HepG2 (cell line): ENCODE results near the gene BICDL1. TPM values are rescaled to one million over a fixed set of nuclear protein-coding genes. Genes with fewer than 3 reads are reported as not detected.
A peak's percentile ranks its signal among the peaks of the same experiment; 100 is the strongest.

Experiments used
- ATAC-seq: fragments of 200-7000 bp; cut with Tn5 transposase; 3 replicates; pipeline ENCODE4 v1.9.1; 2020; ENCODE audit warnings: mild to moderate bottlenecking, moderate library complexity
- BruUV-seq: library from RNA; stranded (reverse); fragments of 400-500 nt; replicated peaks from 2 replicates; lab custom pipeline; 2021; lab: Mats Ljungman, UMichigan
- CTCF ChIA-PET: fragments of 300-600 bp; formaldehyde crosslinking; extraction: SDS; loops from one replicate; lab custom pipeline; 2021; ENCODE audit warnings: low total read pairs, inconsistent platforms, low intra/inter-chr PET ratio; lab: Yijun Ruan, JAX
- POLR2A ChIA-PET: fragments of 350-600 bp; sonication (Branson Sonifier 250); formaldehyde crosslinking; loops from one replicate; lab custom pipeline; 2020; ENCODE audit warnings: antibody characterized with exemption, inconsistent platforms; lab: Yijun Ruan, JAX
- DNase-seq: peaks from one replicate; pipeline ENCODE4 v3.0.0-alpha.2; 2015; ENCODE audit warnings: low spot score
- FAIRE-seq: peaks from 3 replicates; lab custom pipeline; 2011; peaks lifted over from hg19 to GRCh38; lab: Jason Lieb, UNC
- H2AFZ ChIP-seq: one replicate; pipeline ENCODE4 v1.6.1; 2011; ENCODE audit warnings: low read length, inconsistent platforms
- H3K27ac ChIP-seq: fragments of 300-600 bp; 3 replicates; pipeline ENCODE4 v1.8.0; 2011; ENCODE audit warnings: mixed run types, mild to moderate bottlenecking, mixed read lengths, low read length, inconsistent platforms; ENCODE audit not compliant: insufficient read depth; ENCODE audit errors: extremely low read length
- H3K27me3 ChIP-seq, 2 experiments: fragments of 200-600 bp in 1 of 2; 2 replicates in 1 of 2; 3 replicates in 1 of 2; pipeline versions ENCODE4 v1.6.0 to v1.8.0; 2011; ENCODE audit warnings: low read length in 2 of 2, mild to moderate bottlenecking in 2 of 2, moderate library complexity in 2 of 2, inconsistent platforms in 1 of 2; ENCODE audit not compliant: insufficient read depth in 2 of 2, control insufficient read depth in 1 of 2
- H3K36me3 ChIP-seq, 2 experiments: fragments of 200-600 bp in 1 of 2; replicated peaks in 1 of 2; 2 replicates in 1 of 2; 3 replicates in 1 of 2; pipeline versions ENCODE4 v1.5.1 to v1.8.0; 2011; ENCODE audit warnings: low read length in 2 of 2, inconsistent platforms in 1 of 2; ENCODE audit not compliant: insufficient read depth in 2 of 2, control insufficient read depth in 1 of 2
- H3K4me1 ChIP-seq: 2 replicates; pipeline ENCODE4 v1.5.1; 2012; ENCODE audit warnings: low read length, inconsistent platforms; ENCODE audit not compliant: insufficient read depth
- H3K4me2 ChIP-seq: 2 replicates; pipeline ENCODE4 v1.6.0; 2011; ENCODE audit warnings: low read depth, low read length, inconsistent platforms
- H3K4me3 ChIP-seq, 3 experiments: fragments of 200-600 bp in 1 of 3; sonication (generic), shearing (Covaris generic) in 1 of 3; replicated peaks in 1 of 3; 2 replicates each; pipeline ENCODE4 v1.5.1; 2011 to 2016; ENCODE audit warnings: low read length in 3 of 3, inconsistent platforms in 2 of 3, low read depth in 2 of 3, mild to moderate bottlenecking in 2 of 3, control low read depth in 1 of 3, mixed read lengths in 1 of 3; ENCODE audit not compliant: insufficient read depth in 1 of 3
- H3K79me2 ChIP-seq: one replicate; pipeline ENCODE4 v1.6.1; 2011; ENCODE audit warnings: low read length, inconsistent platforms; ENCODE audit not compliant: insufficient read depth
- H3K9ac ChIP-seq: 2 replicates; pipeline ENCODE4 v1.6.0; 2011; ENCODE audit warnings: mild to moderate bottlenecking, low read depth, low read length, inconsistent platforms; ENCODE audit not compliant: insufficient read depth
- H3K9me3 ChIP-seq: 2 replicates; pipeline ENCODE4 v1.5.1; 2012; ENCODE audit warnings: mild to moderate bottlenecking, low read length
- H4K20me1 ChIP-seq: 2 replicates; pipeline ENCODE4 v1.6.0; 2011; ENCODE audit warnings: inconsistent platforms, mild to moderate bottlenecking, low read length, moderate library complexity; ENCODE audit not compliant: insufficient read depth
- ETV5 ChIP-seq: IDR thresholded peaks from 2 replicates; pipeline ENCODE4 v1.6.1; 2018; ENCODE audit warnings: missing biosample characterization, missing genetic modification reagents, inconsistent platforms, borderline replicate concordance
- GABPA ChIP-seq, 2 experiments: IDR thresholded peaks; 2 replicates each; pipeline ENCODE4 v1.6.1; 2011 to 2016; ENCODE audit warnings: low read depth in 2 of 2, low read length in 1 of 2, missing biosample characterization in 1 of 2, missing genetic modification characterization in 1 of 2
- HHEX ChIP-seq: IDR thresholded peaks from 2 replicates; pipeline ENCODE4 v1.6.1; 2016; ENCODE audit warnings: control low read depth
- KMT2A ChIP-seq: sonication (generic); formaldehyde crosslinking; IDR thresholded peaks from 2 replicates; pipeline ENCODE4 v1.4.0; 2020; ENCODE audit warnings: missing genetic modification reagents
- NR1H2 ChIP-seq: sonication (generic); formaldehyde crosslinking; IDR thresholded peaks from 2 replicates; pipeline ENCODE4 v1.8.1; 2022; ENCODE audit warnings: low read depth, missing genetic modification reagents, borderline replicate concordance
- PHF20 ChIP-seq: sonication (generic); formaldehyde crosslinking; IDR thresholded peaks from 2 replicates; pipeline ENCODE4 v1.5.0; 2020; ENCODE audit warnings: mild to moderate bottlenecking, missing genetic modification reagents
- RARG ChIP-seq: sonication (generic); formaldehyde crosslinking; IDR thresholded peaks from 2 replicates; pipeline ENCODE4 v1.4.0; 2020; ENCODE audit warnings: low read depth, mild to moderate bottlenecking, missing genetic modification reagents
- TAF1 ChIP-seq: sonication (generic); formaldehyde crosslinking; IDR thresholded peaks from 2 replicates; pipeline ENCODE4 v1.4.0; 2020; ENCODE audit warnings: missing genetic modification reagents
- TCF12 ChIP-seq, 2 experiments: fragments of 450-650 bp in 1 of 2; sonication (generic) in 1 of 2; formaldehyde crosslinking in 1 of 2; IDR thresholded peaks; 2 replicates each; pipeline versions ENCODE4 v1.6.1 to v1.8.0; 2017 to 2022; ENCODE audit warnings: antibody characterized with exemption in 1 of 2, mild to moderate bottlenecking in 1 of 2, missing genetic modification reagents in 1 of 2, moderate library complexity in 1 of 2
- ZEB1 ChIP-seq: IDR thresholded peaks from 2 replicates; pipeline ENCODE4 v1.6.1; 2012; ENCODE audit warnings: mild to moderate bottlenecking, low read depth, inconsistent platforms; ENCODE audit not compliant: insufficient replicate concordance
- ZNF160 ChIP-seq: sonication (generic); formaldehyde crosslinking; IDR thresholded peaks from 2 replicates; pipeline ENCODE4 v1.8.0; 2022; ENCODE audit warnings: mild to moderate bottlenecking, inconsistent platforms, missing genetic modification reagents
- ZNF33B ChIP-seq: sonication (generic); formaldehyde crosslinking; IDR thresholded peaks from 2 replicates; pipeline ENCODE4 v1.5.1; 2020; ENCODE audit warnings: mild to moderate bottlenecking, missing genetic modification reagents
- ZNF451 ChIP-seq: sonication (generic); formaldehyde crosslinking; IDR thresholded peaks from 2 replicates; pipeline ENCODE4 v1.5.0; 2020; ENCODE audit warnings: mild to moderate bottlenecking, missing genetic modification reagents
- ZNF678 ChIP-seq: sonication (generic); formaldehyde crosslinking; IDR thresholded peaks from 2 replicates; pipeline ENCODE4 v1.4.0; 2020; ENCODE audit warnings: mild to moderate bottlenecking, missing genetic modification reagents
- ZNF782 ChIP-seq: sonication (generic); formaldehyde crosslinking; IDR thresholded peaks from 2 replicates; pipeline ENCODE4 v1.4.0; 2020; ENCODE audit warnings: missing genetic modification reagents, mild to moderate bottlenecking, borderline replicate concordance
- ZSCAN25 ChIP-seq: sonication (generic); formaldehyde crosslinking; IDR thresholded peaks from 2 replicates; pipeline ENCODE4 v1.8.0; 2022; ENCODE audit warnings: mild to moderate bottlenecking, missing genetic modification reagents
- ZSCAN29 ChIP-seq: sonication (generic); formaldehyde crosslinking; conservative IDR thresholded peaks from 2 replicates; pipeline ENCODE4 v1.4.0; 2020; ENCODE audit warnings: mild to moderate bottlenecking, missing genetic modification reagents
- WGBS: methylation state at CpG from one replicate; pipeline ENCODE4 v1.1.6; 2017; ENCODE audit warnings: low lambda C conversion rate; 5-methylcytosine and 5-hydroxymethylcytosine counted together
- in situ Hi-C: cut with HindIII; loops from 2 replicates; pipeline ENCODE4 v1.10.0; 2017; ENCODE audit warnings: low pct_unique_long_range_greater_than_20kb; ENCODE audit not compliant: extremely low pct_ligation_motif_present
- intact Hi-C: fragments of 100-400 bp; cut with micrococcal nuclease; formaldehyde crosslinking; loops from one replicate; pipeline ENCODE4 v1.10.0; 2022; ENCODE audit not compliant: unreplicated experiment
- polyA plus RNA-seq, 8 experiments: library from polyadenylated mRNA; depleted of rRNA in 3 of 8; stranded (reverse) in 7 of 8; unstranded in 1 of 8; fragments of >200 nt; fragmentation: Illumina TruSeq in 4 of 8; extraction: Trizol in 4 of 8; gene quantifications; 2 replicates each; pipeline versions ENCODE4 v1.2.1 to v1.2.3, GENCODE V29; 2011 to 2016; ENCODE audit warnings: low read depth in 4 of 8, missing spikeins in 1 of 8, mixed read lengths in 1 of 8; ENCODE audit not compliant: insufficient read depth in 1 of 8
- total RNA-seq, 5 experiments: library from RNA; depleted of rRNA; stranded (reverse); fragments of >200 nt; fragmentation: Illumina TruSeq; extraction: Trizol; gene quantifications; 2 replicates each; pipeline ENCODE4 v1.2.3, GENCODE V29; 2016; ENCODE audit warnings: low read depth in 1 of 5
- TF ChIP-seq, protein P1 (sequence below): sonication (generic); formaldehyde crosslinking; IDR thresholded peaks from 2 replicates; pipeline ENCODE4 v1.5.1; 2020; ENCODE audit warnings: missing genetic modification reagents, mild to moderate bottlenecking, borderline replicate concordance
- TF ChIP-seq, protein P2 (sequence below): sonication (generic); formaldehyde crosslinking; IDR thresholded peaks from 2 replicates; pipeline ENCODE4 v1.8.0; 2022; ENCODE audit warnings: missing genetic modification reagents, mild to moderate bottlenecking, borderline replicate concordance
- TF ChIP-seq, protein P3 (sequence below): sonication (generic); formaldehyde crosslinking; IDR thresholded peaks from 2 replicates; pipeline ENCODE4 v1.5.0; 2020; ENCODE audit warnings: missing genetic modification reagents, mild to moderate bottlenecking, borderline replicate concordance
- TF ChIP-seq, protein P4 (sequence below): sonication (generic); formaldehyde crosslinking; IDR thresholded peaks from 2 replicates; pipeline ENCODE4 v1.8.1; 2023; ENCODE audit warnings: missing genetic modification reagents, mild to moderate bottlenecking, borderline replicate concordance
- TF ChIP-seq, protein P5 (sequence below): sonication (generic); formaldehyde crosslinking; IDR thresholded peaks from 2 replicates; pipeline ENCODE4 v1.4.0; 2020; ENCODE audit warnings: missing genetic modification reagents

Gene BICDL1
- total and polyA plus RNA-seq, 2 of the 13 experiments (the other 11 are each of a cell fraction or from before 2014, with no cell fraction given) = 3.6 to 9.7 TPM

DNA sequence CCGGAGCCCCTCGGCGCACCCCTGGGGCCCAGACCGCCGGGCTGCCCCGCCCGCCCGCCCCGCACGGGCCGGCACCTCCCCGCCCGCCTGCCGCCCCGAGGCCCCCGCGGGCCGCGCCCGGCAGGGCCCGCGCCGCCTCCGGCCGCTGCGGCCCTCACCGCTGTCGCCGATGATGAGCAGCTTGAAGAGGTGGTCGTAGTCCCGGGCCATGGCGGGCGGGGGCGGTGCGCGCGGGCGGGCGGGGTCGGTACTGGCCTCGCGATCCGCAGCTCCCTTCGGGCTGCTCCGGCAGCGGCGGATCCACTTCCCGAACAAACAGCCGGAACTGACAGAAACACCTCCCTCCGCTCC is 127.4 kb downstream of the BICDL1 start, which contains the start of gene RAB35:
Gene RAB35, minus strand, starts transcription at position 313 of the 351 bp plus-strand sequence. Its CDS starts 103 bp downstream, at position 210.
- intact Hi-C loops = no loop called here
- H3K4me2 ChIP-seq = peak within 1 kb of the TSS; percentile 99
- peaks cover 63% of the 10 kb centered on the region for H3K4me1 ChIP-seq
- peak within 1 kb of the TSS; percentile 93 to 99 (median 93) for H3K4me3 ChIP-seq
- ATAC-seq = no peak; the same call in 2 of the 3 replicates
- in situ Hi-C loops = no loop called here
- H2AFZ ChIP-seq = no peak within 1 kb of the TSS
- WGBS = no CpG with 5 or more reads among the region's 50 CpGs
- peaks cover 51% of the 10 kb centered on the region for H3K79me2 ChIP-seq
- H3K27me3 ChIP-seq = no peaks in the 10 kb centered on the region; a peak in 1 of 5 replicates
- H3K9ac ChIP-seq = peak within 1 kb of the TSS; percentile 91
- H3K9me3 ChIP-seq = no peaks in the 10 kb centered on the region
- no peak for DNase-seq
- H4K20me1 ChIP-seq = peaks cover 9% of the 10 kb centered on the region
- FAIRE-seq = no peak
- no peaks in the 10 kb centered on the region; a peak in 1 of 5 replicates for H3K36me3 ChIP-seq
- POLR2A ChIA-PET = interaction anchor here (0.7 to 7.5 kb wide), 9 partner anchors 10 to 175 kb away, joined by 3 to 92 read pairs (median 4); partner anchors contain the start of genes RNU4-1, RNU4-2 and RPLP0
- H3K27ac ChIP-seq = peak within 1 kb of the TSS; percentile 92
- CTCF ChIA-PET = no interaction called here
- no TSS peak for BruUV-seq
- TF ChIP-seq TAF1 (CRISPR knock-in tag) (0 out of 2 replicates have a peak, but pooled peaks have one; percentile 20), PHF20 (CRISPR knock-in tag) (0 out of 2 replicates have a peak, but pooled peaks have one; percentile 37), RARG (CRISPR knock-in tag) (no peak), GABPA (IDR thresholded peaks at IDR 0.05; ENCODE audit: low read depth, low read length) (peak; percentile 36; the same call in 1 of the 2 replicates), GABPA (CRISPR knock-in tag; IDR thresholded peaks at IDR 0.05; ENCODE audit: low read depth) (no peak), ZNF33B (CRISPR knock-in tag) (0 out of 2 replicates have a peak, but pooled peaks have one; percentile 10), ETV5 (CRISPR knock-in tag) (peak; percentile 27; the same call in 1 of the 2 replicates), ZNF451 (CRISPR knock-in tag) (no peak), ZSCAN29 (CRISPR knock-in tag) (no peak), ZEB1 (no peak), KMT2A (CRISPR knock-in tag) (0 out of 2 replicates have a peak, but pooled peaks have one; percentile 3), NR1H2 (no peak), ZNF782 (CRISPR knock-in tag) (no peak), ZNF160 (CRISPR knock-in tag) (peak; percentile 4; the same call in 1 of the 2 replicates), ZNF678 (peak; percentile 1; the same call in 1 of the 2 replicates), ZSCAN25 (no peak), TCF12 (IDR thresholded peaks at IDR 0.05) (no peak), TCF12 (CRISPR knock-in tag; IDR thresholded peaks at IDR 0.05) (no peak), HHEX (CRISPR knock-in tag) (no peak)
- TF ChIP-seq, protein P1, sequence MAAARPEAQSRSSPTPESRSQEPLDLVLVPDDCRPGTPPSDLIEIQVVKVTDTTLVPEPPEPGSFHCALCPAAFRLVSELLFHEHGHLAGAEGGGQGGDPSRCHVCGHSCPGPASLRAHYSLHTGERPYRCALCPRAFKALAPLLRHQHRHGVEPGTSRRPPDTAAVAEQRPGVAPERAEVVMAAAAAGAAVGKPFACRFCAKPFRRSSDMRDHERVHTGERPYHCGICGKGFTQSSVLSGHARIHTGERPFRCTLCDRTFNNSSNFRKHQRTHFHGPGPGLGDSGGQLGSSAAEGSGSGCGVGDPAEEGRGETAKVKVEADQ (CRISPR knock-in tag) = peak; percentile 57; the same call in 1 of the 2 replicates
- TF ChIP-seq, protein P2, sequence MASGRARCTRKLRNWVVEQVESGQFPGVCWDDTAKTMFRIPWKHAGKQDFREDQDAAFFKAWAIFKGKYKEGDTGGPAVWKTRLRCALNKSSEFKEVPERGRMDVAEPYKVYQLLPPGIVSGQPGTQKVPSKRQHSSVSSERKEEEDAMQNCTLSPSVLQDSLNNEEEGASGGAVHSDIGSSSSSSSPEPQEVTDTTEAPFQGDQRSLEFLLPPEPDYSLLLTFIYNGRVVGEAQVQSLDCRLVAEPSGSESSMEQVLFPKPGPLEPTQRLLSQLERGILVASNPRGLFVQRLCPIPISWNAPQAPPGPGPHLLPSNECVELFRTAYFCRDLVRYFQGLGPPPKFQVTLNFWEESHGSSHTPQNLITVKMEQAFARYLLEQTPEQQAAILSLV (CRISPR knock-in tag) = no peak
- TF ChIP-seq, protein P3, sequence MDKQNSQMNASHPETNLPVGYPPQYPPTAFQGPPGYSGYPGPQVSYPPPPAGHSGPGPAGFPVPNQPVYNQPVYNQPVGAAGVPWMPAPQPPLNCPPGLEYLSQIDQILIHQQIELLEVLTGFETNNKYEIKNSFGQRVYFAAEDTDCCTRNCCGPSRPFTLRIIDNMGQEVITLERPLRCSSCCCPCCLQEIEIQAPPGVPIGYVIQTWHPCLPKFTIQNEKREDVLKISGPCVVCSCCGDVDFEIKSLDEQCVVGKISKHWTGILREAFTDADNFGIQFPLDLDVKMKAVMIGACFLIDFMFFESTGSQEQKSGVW (CRISPR knock-in tag) = no peak
- TF ChIP-seq, protein P4, sequence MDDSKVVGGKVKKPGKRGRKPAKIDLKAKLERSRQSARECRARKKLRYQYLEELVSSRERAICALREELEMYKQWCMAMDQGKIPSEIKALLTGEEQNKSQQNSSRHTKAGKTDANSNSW (CRISPR knock-in tag) = no peak
- TF ChIP-seq, protein P5, sequence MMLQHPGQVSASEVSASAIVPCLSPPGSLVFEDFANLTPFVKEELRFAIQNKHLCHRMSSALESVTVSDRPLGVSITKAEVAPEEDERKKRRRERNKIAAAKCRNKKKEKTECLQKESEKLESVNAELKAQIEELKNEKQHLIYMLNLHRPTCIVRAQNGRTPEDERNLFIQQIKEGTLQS (CRISPR knock-in tag) = no peak
